PFSK-1 (cell line): ENCODE results near the gene TASL. TPM values are rescaled to one million over a fixed set of nuclear protein-coding genes. Genes with fewer than 3 reads are reported as not detected.

Experiments
- FOXP2 ChIP-seq: optimal IDR thresholded peaks from 2 replicates; pipeline ENCODE3; 2011; ENCODE audit warnings: borderline replicate concordance, control low read depth, inconsistent platforms; ENCODE audit not compliant: insufficient read depth; ENCODE audit errors: extremely low read length, extremely low read depth
- POLR2AphosphoS5 ChIP-seq: IDR thresholded peaks from 2 replicates; pipeline ENCODE4 v1.6.1; 2012; ENCODE audit warnings: low read depth, mild to moderate bottlenecking, control low read depth, low read length, moderate library complexity
- SIN3A ChIP-seq: IDR thresholded peaks from 2 replicates; pipeline ENCODE4 v1.6.1; 2012; ENCODE audit warnings: mild to moderate bottlenecking, low read length, moderate library complexity, borderline replicate concordance; ENCODE audit not compliant: insufficient read depth
- TAF1 ChIP-seq: IDR thresholded peaks from 2 replicates; pipeline ENCODE4 v1.6.1; 2012; ENCODE audit warnings: low read length, control low read depth, borderline replicate concordance; ENCODE audit not compliant: insufficient read depth
- polyA plus RNA-seq: library from polyadenylated mRNA; unstranded; fragments of >200 nt; gene quantifications from one replicate; pipeline ENCODE4 v1.2.1, GENCODE V29; 2012; ENCODE audit warnings: low read depth, missing spikeins; ENCODE audit not compliant: insufficient read length
- TF ChIP-seq, protein P1 (sequence below), 2 experiments: IDR thresholded peaks; 2 replicates each; pipeline versions ENCODE4 v1.6.1 to v1.8.0; 2011 to 2012; ENCODE audit warnings: low read depth in 2 of 2, low read length in 2 of 2, control low read depth in 1 of 2, inconsistent platforms in 1 of 2, mild to moderate bottlenecking in 1 of 2, moderate library complexity in 1 of 2; ENCODE audit not compliant: insufficient read depth in 1 of 2

TASL gene, protein sequence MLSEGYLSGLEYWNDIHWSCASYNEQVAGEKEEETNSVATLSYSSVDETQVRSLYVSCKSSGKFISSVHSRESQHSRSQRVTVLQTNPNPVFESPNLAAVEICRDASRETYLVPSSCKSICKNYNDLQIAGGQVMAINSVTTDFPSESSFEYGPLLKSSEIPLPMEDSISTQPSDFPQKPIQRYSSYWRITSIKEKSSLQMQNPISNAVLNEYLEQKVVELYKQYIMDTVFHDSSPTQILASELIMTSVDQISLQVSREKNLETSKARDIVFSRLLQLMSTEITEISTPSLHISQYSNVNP
- not detected for polyA plus RNA-seq

DNA sequence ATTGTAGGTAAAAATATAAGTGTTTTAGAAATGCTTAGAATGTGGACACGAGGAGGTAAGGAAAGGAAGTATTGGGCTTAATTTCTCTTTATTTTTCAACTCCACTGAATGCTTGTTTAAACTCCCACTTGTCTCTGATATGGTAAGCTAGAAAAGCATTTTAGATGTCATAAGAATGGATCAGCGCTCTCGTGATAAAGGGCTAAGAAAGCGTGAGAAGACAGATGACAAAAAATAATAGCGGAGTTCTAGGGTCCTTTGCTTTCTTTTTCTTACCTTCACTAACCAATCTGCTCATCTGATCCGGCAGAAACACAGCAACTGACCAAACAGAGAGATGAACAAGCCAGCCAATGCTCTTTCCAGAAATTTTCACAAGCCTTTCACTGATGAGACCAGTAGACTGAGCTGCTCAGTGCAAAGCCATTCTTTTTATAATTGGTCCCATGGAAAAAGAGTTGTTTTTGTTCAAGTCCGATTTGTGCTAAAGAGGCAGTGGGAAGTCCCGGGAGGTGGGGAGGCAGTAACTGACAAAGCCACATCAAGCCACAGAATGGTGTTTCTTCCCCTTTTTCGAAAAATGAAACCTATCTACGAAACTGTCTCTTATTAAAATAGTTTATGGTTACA, at the start of gene TASL:
Gene TASL (minus strand): TSS at position 405 of the 630 bp plus-strand sequence. CDS start 17,411 bp downstream, outside the sequence.
- TF ChIP-seq FOXP2 (no peak), TAF1 (no peak), POLR2AphosphoS5 (no peak), SIN3A (no peak)
- TF ChIP-seq, protein P1, sequence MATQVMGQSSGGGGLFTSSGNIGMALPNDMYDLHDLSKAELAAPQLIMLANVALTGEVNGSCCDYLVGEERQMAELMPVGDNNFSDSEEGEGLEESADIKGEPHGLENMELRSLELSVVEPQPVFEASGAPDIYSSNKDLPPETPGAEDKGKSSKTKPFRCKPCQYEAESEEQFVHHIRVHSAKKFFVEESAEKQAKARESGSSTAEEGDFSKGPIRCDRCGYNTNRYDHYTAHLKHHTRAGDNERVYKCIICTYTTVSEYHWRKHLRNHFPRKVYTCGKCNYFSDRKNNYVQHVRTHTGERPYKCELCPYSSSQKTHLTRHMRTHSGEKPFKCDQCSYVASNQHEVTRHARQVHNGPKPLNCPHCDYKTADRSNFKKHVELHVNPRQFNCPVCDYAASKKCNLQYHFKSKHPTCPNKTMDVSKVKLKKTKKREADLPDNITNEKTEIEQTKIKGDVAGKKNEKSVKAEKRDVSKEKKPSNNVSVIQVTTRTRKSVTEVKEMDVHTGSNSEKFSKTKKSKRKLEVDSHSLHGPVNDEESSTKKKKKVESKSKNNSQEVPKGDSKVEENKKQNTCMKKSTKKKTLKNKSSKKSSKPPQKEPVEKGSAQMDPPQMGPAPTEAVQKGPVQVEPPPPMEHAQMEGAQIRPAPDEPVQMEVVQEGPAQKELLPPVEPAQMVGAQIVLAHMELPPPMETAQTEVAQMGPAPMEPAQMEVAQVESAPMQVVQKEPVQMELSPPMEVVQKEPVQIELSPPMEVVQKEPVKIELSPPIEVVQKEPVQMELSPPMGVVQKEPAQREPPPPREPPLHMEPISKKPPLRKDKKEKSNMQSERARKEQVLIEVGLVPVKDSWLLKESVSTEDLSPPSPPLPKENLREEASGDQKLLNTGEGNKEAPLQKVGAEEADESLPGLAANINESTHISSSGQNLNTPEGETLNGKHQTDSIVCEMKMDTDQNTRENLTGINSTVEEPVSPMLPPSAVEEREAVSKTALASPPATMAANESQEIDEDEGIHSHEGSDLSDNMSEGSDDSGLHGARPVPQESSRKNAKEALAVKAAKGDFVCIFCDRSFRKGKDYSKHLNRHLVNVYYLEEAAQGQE (IDR thresholded peaks at IDR 0.05; ENCODE audit: insufficient read depth in 1 of 2, low read depth in 2 of 2, low read length in 2 of 2) = no peak

DNA sequence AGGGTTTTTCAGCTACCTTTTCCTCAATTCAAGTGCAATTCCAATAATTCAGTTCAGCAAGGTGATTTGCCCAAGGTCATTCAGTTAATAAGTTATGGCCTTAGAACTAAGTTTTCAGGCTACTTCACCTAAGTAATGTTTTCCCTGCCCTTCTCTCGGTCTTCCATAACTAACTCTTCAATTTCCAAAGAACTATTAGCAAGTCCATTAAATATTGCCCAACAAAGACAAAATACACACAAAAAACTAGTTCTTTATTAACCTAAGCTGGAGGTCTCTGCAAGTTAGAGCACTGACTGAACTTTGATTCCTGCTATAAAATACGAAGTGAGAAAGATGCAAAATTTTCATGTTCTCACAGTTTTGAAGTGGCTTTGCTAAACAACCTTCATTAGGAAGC, 48.8 kb upstream of the TASL start:
- TF ChIP-seq TAF1 (no peak), POLR2AphosphoS5 (no peak), FOXP2 (no peak), SIN3A (no peak)
- TF ChIP-seq, protein P1 (IDR thresholded peaks at IDR 0.05; ENCODE audit: insufficient read depth in 1 of 2, low read depth in 2 of 2, low read length in 2 of 2) = no peak

DNA sequence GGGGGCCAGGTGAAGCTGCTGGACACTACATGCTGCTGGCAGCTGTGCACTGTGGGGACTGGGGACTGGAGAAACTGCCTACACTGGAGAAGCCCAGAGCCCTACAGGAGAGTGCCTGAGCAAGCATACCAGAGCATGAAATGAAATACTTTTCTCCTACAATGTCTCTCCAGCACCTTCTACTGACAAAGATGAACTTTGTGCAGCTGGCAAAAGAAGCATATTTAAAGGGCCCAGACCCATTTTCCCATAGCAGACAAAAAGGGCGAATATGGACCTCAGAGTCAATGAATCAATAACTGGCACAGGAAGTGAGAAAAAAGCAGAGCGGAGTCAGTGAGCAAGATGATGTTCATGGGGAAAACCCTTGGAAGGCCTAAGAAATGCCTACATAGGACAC, 44.8 kb upstream of the TASL start:
- TF ChIP-seq SIN3A (no peak), FOXP2 (no peak), TAF1 (no peak), POLR2AphosphoS5 (no peak)
- TF ChIP-seq, protein P1 (IDR thresholded peaks at IDR 0.05; ENCODE audit: insufficient read depth in 1 of 2, low read depth in 2 of 2, low read length in 2 of 2) = no peak

DNA sequence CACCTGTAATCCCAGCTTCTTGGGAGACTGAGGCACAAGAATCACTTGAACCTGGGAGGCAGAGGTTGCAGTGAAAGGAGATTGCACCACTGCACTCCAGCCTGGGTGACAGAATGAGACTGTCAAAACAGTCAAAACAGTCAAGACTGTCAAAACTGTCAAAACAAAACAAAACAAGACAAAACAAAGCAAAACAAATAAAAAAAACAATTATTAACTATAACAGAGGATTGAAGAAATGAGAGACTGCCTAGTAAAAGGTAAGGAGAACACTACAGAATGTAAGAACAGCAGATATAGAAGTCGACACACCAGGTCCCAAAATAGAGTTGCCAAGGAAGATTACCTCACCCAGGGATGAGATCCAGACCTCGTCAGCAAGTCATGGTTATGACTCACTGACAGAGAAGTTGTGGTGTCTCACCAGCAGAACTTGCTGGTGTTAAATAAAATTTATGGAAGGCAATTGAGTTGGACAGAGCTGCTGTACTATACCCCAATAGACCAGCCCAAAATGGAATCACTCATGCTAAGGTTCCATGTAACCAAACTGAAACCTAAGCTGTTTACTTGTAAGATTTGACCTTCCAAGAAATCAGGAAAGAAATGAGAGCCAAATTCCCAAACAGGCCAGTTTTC, 43.5 kb upstream of the TASL start:
- TF ChIP-seq FOXP2 (no peak), SIN3A (no peak)

DNA sequence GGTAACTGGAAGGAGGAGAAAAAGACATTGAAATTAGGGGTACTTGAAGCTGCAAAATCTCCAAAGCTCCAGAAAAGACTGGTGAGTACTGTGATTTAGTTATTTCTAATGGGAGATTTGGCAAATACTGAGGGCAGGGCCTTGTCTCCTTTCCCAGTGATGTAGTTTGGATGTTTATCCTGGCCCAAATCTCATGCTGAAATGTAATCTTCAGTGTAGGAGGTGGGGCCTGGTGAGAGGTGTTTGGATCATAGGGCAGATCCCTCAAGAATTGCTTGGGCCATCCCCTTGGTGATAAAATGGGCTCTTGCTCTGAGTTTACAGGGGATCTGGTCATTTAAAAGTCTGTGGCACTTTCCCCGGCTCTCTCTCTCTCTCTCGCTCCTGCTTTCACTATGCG, 42.6 kb upstream of the TASL start:
- TF ChIP-seq, protein P1 (IDR thresholded peaks at IDR 0.05; ENCODE audit: insufficient read depth in 1 of 2, low read depth in 2 of 2, low read length in 2 of 2) = no peak
- TF ChIP-seq TAF1 (no peak), SIN3A (no peak), FOXP2 (no peak), POLR2AphosphoS5 (no peak)
